HEK293 (cell line): ENCODE results near the gene CDCA4.

Source experiments
- AEBP2 ChIP-seq: fragments of 450-650 bp; formaldehyde crosslinking; IDR thresholded peaks from 2 replicates; pipeline ENCODE4 v1.5.1; 2016; ENCODE audit warnings: missing biosample characterization, missing genetic modification characterization, borderline replicate concordance
- BCL11A ChIP-seq: fragments of 450-650 bp; formaldehyde crosslinking; IDR thresholded peaks from 2 replicates; pipeline ENCODE4 v1.5.1; 2016; ENCODE audit warnings: low read depth, missing biosample characterization, missing genetic modification characterization
- HIC1 ChIP-seq: fragments of 450-650 bp; formaldehyde crosslinking; IDR thresholded peaks from 2 replicates; pipeline ENCODE4 v1.5.1; 2016; ENCODE audit warnings: missing biosample characterization, missing genetic modification characterization
- KLF1 ChIP-seq: fragments of 450-650 bp; formaldehyde crosslinking; IDR thresholded peaks from 2 replicates; pipeline ENCODE4 v1.5.1; 2016; ENCODE audit warnings: missing biosample characterization, missing genetic modification characterization
- PRDM2 ChIP-seq: fragments of 450-650 bp; formaldehyde crosslinking; IDR thresholded peaks from 2 replicates; pipeline ENCODE4 v1.5.1; 2016; ENCODE audit warnings: missing biosample characterization, missing genetic modification characterization, borderline replicate concordance
- PRDM6 ChIP-seq: fragments of 450-650 bp; formaldehyde crosslinking; IDR thresholded peaks from 2 replicates; pipeline ENCODE4 v1.5.1; 2017; ENCODE audit warnings: missing biosample characterization, missing genetic modification characterization
- ZBTB21 ChIP-seq: fragments of 450-650 bp; formaldehyde crosslinking; IDR thresholded peaks from 2 replicates; pipeline ENCODE4 v1.5.1; 2017; ENCODE audit warnings: missing biosample characterization, missing genetic modification characterization
- ZBTB44 ChIP-seq: fragments of 450-650 bp; IDR thresholded peaks from 2 replicates; pipeline ENCODE4 v1.5.1; 2018; ENCODE audit warnings: missing biosample characterization, mild to moderate bottlenecking, missing genetic modification characterization
- ZIC2 ChIP-seq: fragments of 450-650 bp; formaldehyde crosslinking; IDR thresholded peaks from 2 replicates; pipeline ENCODE4 v1.5.1; 2016; ENCODE audit warnings: missing biosample characterization, missing genetic modification characterization
- ZNF146 ChIP-seq: fragments of 450-650 bp; formaldehyde crosslinking; IDR thresholded peaks from 2 replicates; pipeline ENCODE4 v1.5.1; 2016; ENCODE audit warnings: missing biosample characterization, missing genetic modification characterization
- ZNF211 ChIP-seq: fragments of 450-650 bp; formaldehyde crosslinking; IDR thresholded peaks from 2 replicates; pipeline ENCODE4 v1.5.1; 2016; ENCODE audit warnings: low read depth, missing biosample characterization, missing genetic modification characterization
- ZNF324 ChIP-seq: fragments of 450-650 bp; formaldehyde crosslinking; IDR thresholded peaks from 2 replicates; pipeline ENCODE4 v1.5.1; 2016; ENCODE audit warnings: missing biosample characterization, missing genetic modification characterization
- ZNF391 ChIP-seq: fragments of 450-650 bp; formaldehyde crosslinking; IDR thresholded peaks from 2 replicates; pipeline ENCODE4 v1.5.1; 2016; ENCODE audit warnings: low read depth, missing biosample characterization, missing genetic modification characterization, borderline replicate concordance
- ZNF473 ChIP-seq: fragments of 450-650 bp; formaldehyde crosslinking; IDR thresholded peaks from 2 replicates; pipeline ENCODE4 v1.5.1; 2017; ENCODE audit warnings: missing biosample characterization, missing genetic modification characterization
- ZNF501 ChIP-seq: fragments of 450-650 bp; formaldehyde crosslinking; IDR thresholded peaks from 2 replicates; pipeline ENCODE4 v1.5.1; 2016; ENCODE audit warnings: missing biosample characterization, missing genetic modification characterization
- ZNF510 ChIP-seq: fragments of 450-650 bp; formaldehyde crosslinking; IDR thresholded peaks from 2 replicates; pipeline ENCODE4 v1.5.1; 2018; ENCODE audit warnings: mild to moderate bottlenecking, missing genetic modification characterization, missing biosample characterization; ENCODE audit not compliant: insufficient replicate concordance
- ZNF544 ChIP-seq: fragments of 450-650 bp; formaldehyde crosslinking; IDR thresholded peaks from 2 replicates; pipeline ENCODE4 v1.5.0; 2017; ENCODE audit warnings: missing biosample characterization, missing genetic modification characterization
- ZNF558 ChIP-seq: fragments of 450-650 bp; formaldehyde crosslinking; IDR thresholded peaks from 2 replicates; pipeline ENCODE4 v1.5.1; 2016; ENCODE audit warnings: missing biosample characterization, missing genetic modification characterization
- ZNF658 ChIP-seq: fragments of 450-650 bp; formaldehyde crosslinking; IDR thresholded peaks from 2 replicates; pipeline ENCODE4; 2016; ENCODE audit warnings: missing biosample characterization, missing genetic modification characterization
- ZNF707 ChIP-seq: fragments of 450-650 bp; formaldehyde crosslinking; IDR thresholded peaks from 2 replicates; pipeline ENCODE4 v1.5.1; 2016; ENCODE audit warnings: missing biosample characterization, missing genetic modification characterization
- TF ChIP-seq, protein P1 (sequence below): fragments of 450-650 bp; formaldehyde crosslinking; IDR thresholded peaks from 2 replicates; pipeline ENCODE4 v1.5.0; 2017; ENCODE audit warnings: missing biosample characterization, missing genetic modification characterization, borderline replicate concordance

The CDCA4 gene

GRCh38 chr14:104979758-104980610, 40.9 kb downstream of the CDCA4 start (continued):
- TF ChIP-seq PRDM6 (tag by site-specific recombination) (no peak), ZNF544 (tag by site-specific recombination) (no peak), ZBTB21 (tag by site-specific recombination) (no peak), ZNF473 (tag by site-specific recombination) (peak; percentile 81; the same call in 1 of the 2 replicates), ZNF510 (no peak), AEBP2 (tag by site-specific recombination) (no peak), ZNF211 (tag by site-specific recombination) (no peak), ZNF707 (no peak; the same call in 1 of the 2 replicates), KLF1 (tag by site-specific recombination) (peak; percentile 13; the same call in 1 of the 2 replicates), ZNF391 (tag by site-specific recombination) (no peak), ZNF658 (no peak), ZNF558 (tag by site-specific recombination) (no peak), PRDM2 (tag by site-specific recombination) (no peak), ZNF324 (tag by site-specific recombination) (no peak; the same call in 1 of the 2 replicates), ZNF146 (0 out of 2 replicates have a peak, but pooled peaks have one; percentile 5), BCL11A (tag by site-specific recombination) (no peak), HIC1 (tag by site-specific recombination) (peak; percentile 70), ZIC2 (tag by site-specific recombination) (no peak; the same call in none of the 2 replicates), ZNF501 (tag by site-specific recombination) (no peak), ZBTB44 (tag by site-specific recombination) (no peak)
- TF ChIP-seq, protein P1, sequence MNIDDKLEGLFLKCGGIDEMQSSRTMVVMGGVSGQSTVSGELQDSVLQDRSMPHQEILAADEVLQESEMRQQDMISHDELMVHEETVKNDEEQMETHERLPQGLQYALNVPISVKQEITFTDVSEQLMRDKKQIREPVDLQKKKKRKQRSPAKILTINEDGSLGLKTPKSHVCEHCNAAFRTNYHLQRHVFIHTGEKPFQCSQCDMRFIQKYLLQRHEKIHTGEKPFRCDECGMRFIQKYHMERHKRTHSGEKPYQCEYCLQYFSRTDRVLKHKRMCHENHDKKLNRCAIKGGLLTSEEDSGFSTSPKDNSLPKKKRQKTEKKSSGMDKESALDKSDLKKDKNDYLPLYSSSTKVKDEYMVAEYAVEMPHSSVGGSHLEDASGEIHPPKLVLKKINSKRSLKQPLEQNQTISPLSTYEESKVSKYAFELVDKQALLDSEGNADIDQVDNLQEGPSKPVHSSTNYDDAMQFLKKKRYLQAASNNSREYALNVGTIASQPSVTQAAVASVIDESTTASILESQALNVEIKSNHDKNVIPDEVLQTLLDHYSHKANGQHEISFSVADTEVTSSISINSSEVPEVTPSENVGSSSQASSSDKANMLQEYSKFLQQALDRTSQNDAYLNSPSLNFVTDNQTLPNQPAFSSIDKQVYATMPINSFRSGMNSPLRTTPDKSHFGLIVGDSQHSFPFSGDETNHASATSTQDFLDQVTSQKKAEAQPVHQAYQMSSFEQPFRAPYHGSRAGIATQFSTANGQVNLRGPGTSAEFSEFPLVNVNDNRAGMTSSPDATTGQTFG = no peak; the same call in 1 of the 2 replicates
